ENCODE results near the gene HOXA9. TPM values are rescaled to one million over a fixed set of nuclear protein-coding genes. Genes with fewer than 3 reads are reported as not detected.

The HOXA9 gene
- total and polyA plus RNA-seq, 2 of the 8 experiments (the other 6 are each of a cell fraction or from before 2014, with no cell fraction given): not detected

GRCh38 chr7:27114881-27115220, 50.5 kb downstream of the HOXA9 start (continued):
- TF ChIP-seq CTCF (IDR thresholded peaks at IDR 0.05; ENCODE audit: control extremely low read depth in 1 of 3, insufficient read depth in 1 of 3, low read depth in 1 of 3, low read length in 3 of 3) (no peak), ZNF274 (IDR thresholded peaks at IDR 0.05; ENCODE audit: borderline replicate concordance, extremely low read depth, low read length) (no peak), BCL11A (IDR thresholded peaks at IDR 0.05; ENCODE audit: low read depth in 2 of 2, low read length in 2 of 2) (no peak), POLR2A (IDR thresholded peaks at IDR 0.05; ENCODE audit: control extremely low read depth in 1 of 2, low read depth in 2 of 2, low read length in 2 of 2) (no peak), JUN (IDR thresholded peaks at IDR 0.05; ENCODE audit: low read depth, low read length) (no peak), CHD1 (IDR thresholded peaks at IDR 0.05; ENCODE audit: low read depth, low read length) (no peak), BRCA1 (IDR thresholded peaks at IDR 0.05; ENCODE audit: low read depth, low read length) (no peak)
- TF ChIP-seq, protein P1, sequence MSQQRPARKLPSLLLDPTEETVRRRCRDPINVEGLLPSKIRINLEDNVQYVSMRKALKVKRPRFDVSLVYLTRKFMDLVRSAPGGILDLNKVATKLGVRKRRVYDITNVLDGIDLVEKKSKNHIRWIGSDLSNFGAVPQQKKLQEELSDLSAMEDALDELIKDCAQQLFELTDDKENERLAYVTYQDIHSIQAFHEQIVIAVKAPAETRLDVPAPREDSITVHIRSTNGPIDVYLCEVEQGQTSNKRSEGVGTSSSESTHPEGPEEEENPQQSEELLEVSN (IDR thresholded peaks at IDR 0.05): no peak

Data from H1 (cell line).